SU-DHL-6 (cell line): ENCODE data around the gene UBE2O.

Source experiments
- H2AFZ ChIP-seq: fragments of 200-600 bp; sonication (generic); 2 replicates; pipeline ENCODE4 v1.6.1; 2014; ENCODE audit warnings: low read depth, mild to moderate bottlenecking, moderate library complexity, mixed read lengths, antibody characterized with exemption, low read length; ENCODE audit not compliant: severe bottlenecking
- H3F3A ChIP-seq: fragments of 200-600 bp; shearing (Covaris generic); 2 replicates; pipeline ENCODE4 v1.6.0; 2016; ENCODE audit warnings: antibody characterized with exemption, mild to moderate bottlenecking; ENCODE audit not compliant: insufficient read depth
- H3K27ac ChIP-seq: fragments of 200-600 bp; sonication (generic); 2 replicates; pipeline ENCODE4 v1.5.1; 2016; ENCODE audit warnings: low read depth, mild to moderate bottlenecking, low read length, moderate library complexity, mixed read lengths
- H3K27me3 ChIP-seq: fragments of 200-600 bp; sonication (generic), shearing (Covaris generic); 2 replicates; pipeline ENCODE4 v1.6.0; 2014; ENCODE audit warnings: mild to moderate bottlenecking, low read length
- H3K36me3 ChIP-seq: fragments of 200-600 bp; sonication (generic); 2 replicates; pipeline ENCODE4 v1.6.1; 2014; ENCODE audit warnings: mild to moderate bottlenecking, low read length, mixed read lengths
- H3K4me2 ChIP-seq: fragments of 300-600, 200-600 bp; shearing (Covaris generic), sonication (generic); 2 replicates; pipeline ENCODE4 v1.6.0; 2014; ENCODE audit warnings: low read length, low read depth, mild to moderate bottlenecking; ENCODE audit not compliant: poor library complexity, severe bottlenecking
- H3K4me3 ChIP-seq: fragments of 200-600 bp; sonication (generic); 2 replicates; pipeline ENCODE4 v1.5.1; 2014; ENCODE audit warnings: antibody characterized with exemption, low read length, mild to moderate bottlenecking, mixed read lengths; ENCODE audit not compliant: insufficient read depth, poor library complexity, severe bottlenecking
- H3K79me2 ChIP-seq: fragments of 200-600 bp; sonication (generic); 2 replicates; pipeline ENCODE4 v1.6.1; 2014; ENCODE audit warnings: mild to moderate bottlenecking, low read length, moderate library complexity; ENCODE audit not compliant: insufficient read depth
- H3K9ac ChIP-seq: fragments of 200-600 bp; sonication (generic); 2 replicates; pipeline ENCODE4 v1.7.0; 2014; ENCODE audit warnings: mild to moderate bottlenecking, low read length
- H3K9me2 ChIP-seq: fragments of 200-600 bp; sonication (generic); replicated peaks from 2 replicates; pipeline ENCODE4 v1.6.1; 2014; ENCODE audit warnings: low read length; ENCODE audit not compliant: insufficient read depth
- H3K9me3 ChIP-seq: fragments of 200-600 bp; sonication (generic); 2 replicates; pipeline ENCODE4 v1.6.1; 2014; ENCODE audit warnings: low read length, mixed read lengths; ENCODE audit not compliant: insufficient read depth
- H4K20me1 ChIP-seq: fragments of 200-600 bp; sonication (generic); 2 replicates; pipeline ENCODE4 v1.6.1; 2014; ENCODE audit warnings: low read depth, mild to moderate bottlenecking, antibody characterized with exemption, low read length, moderate library complexity, mixed read lengths
- EZH2phosphoT487 ChIP-seq: fragments of 200-600 bp; sonication (generic), shearing (Covaris generic); conservative IDR thresholded peaks from 2 replicates; pipeline ENCODE4 v1.6.1; 2018; ENCODE audit warnings: mild to moderate bottlenecking, antibody characterized with exemption, low read length, moderate library complexity, mixed read lengths
- TF ChIP-seq, protein P1 (sequence below): fragments of 200-600 bp; sonication (generic); IDR thresholded peaks from one replicate; pipeline ENCODE4 v1.5.1; 2017; ENCODE audit warnings: antibody characterized with exemption, mild to moderate bottlenecking, low read length, moderate library complexity; ENCODE audit not compliant: insufficient read depth, poor library complexity, severe bottlenecking

UBE2O gene

DNA sequence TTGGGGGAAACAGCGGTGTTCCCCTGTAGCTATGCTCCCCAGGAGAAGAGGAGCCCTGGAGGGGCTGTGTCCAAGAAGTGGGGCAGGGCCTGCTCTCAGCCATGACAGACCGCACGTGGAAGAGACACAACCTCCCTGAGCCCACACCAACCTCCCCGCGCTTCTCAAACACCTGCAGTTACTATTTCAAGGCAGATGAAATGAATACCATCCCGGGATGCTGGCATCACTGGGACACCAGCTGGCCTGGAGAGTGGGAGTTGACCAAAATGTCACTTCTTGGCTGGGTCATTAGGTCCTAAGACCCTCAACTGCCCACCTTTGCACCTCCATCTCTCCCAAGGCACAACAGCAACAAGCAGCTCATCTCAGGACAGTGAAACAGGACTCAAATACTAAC, 36.5 kb downstream of the UBE2O start:
- no peaks in the 10 kb centered on the region for H3K36me3 ChIP-seq
- no peaks in the 10 kb centered on the region for H3K27me3 ChIP-seq
- no peak overlapping the region for H2AFZ ChIP-seq
- no peak overlapping the region for H3K9ac ChIP-seq
- H3K9me2 ChIP-seq, result no peaks in the 10 kb centered on the region
- no peak for TF ChIP-seq EZH2phosphoT487
- TF ChIP-seq, protein P1, sequence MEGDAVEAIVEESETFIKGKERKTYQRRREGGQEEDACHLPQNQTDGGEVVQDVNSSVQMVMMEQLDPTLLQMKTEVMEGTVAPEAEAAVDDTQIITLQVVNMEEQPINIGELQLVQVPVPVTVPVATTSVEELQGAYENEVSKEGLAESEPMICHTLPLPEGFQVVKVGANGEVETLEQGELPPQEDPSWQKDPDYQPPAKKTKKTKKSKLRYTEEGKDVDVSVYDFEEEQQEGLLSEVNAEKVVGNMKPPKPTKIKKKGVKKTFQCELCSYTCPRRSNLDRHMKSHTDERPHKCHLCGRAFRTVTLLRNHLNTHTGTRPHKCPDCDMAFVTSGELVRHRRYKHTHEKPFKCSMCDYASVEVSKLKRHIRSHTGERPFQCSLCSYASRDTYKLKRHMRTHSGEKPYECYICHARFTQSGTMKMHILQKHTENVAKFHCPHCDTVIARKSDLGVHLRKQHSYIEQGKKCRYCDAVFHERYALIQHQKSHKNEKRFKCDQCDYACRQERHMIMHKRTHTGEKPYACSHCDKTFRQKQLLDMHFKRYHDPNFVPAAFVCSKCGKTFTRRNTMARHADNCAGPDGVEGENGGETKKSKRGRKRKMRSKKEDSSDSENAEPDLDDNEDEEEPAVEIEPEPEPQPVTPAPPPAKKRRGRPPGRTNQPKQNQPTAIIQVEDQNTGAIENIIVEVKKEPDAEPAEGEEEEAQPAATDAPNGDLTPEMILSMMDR, result no peak
- H3K27ac ChIP-seq, result no peak overlapping the region
- H3K4me3 ChIP-seq, result no peak overlapping the region
- no peaks in the 10 kb centered on the region for H3K79me2 ChIP-seq
- H3K9me3 ChIP-seq, result no peaks in the 10 kb centered on the region
- no peaks in the 10 kb centered on the region for H4K20me1 ChIP-seq
- H3F3A ChIP-seq, result no peaks in the 10 kb centered on the region
- no peak overlapping the region for H3K4me2 ChIP-seq

- H4K20me1 ChIP-seq, result no peaks in the 10 kb centered on the region
- no peaks in the 10 kb centered on the region for H3K9me3 ChIP-seq
- H3K36me3 ChIP-seq, result no peaks in the 10 kb centered on the region
- H3K4me2 ChIP-seq, result no peak overlapping the region
- TF ChIP-seq, protein P1, result no peak
- no peak for TF ChIP-seq EZH2phosphoT487
- no peaks in the 10 kb centered on the region for H3K27me3 ChIP-seq
- no peaks in the 10 kb centered on the region for H3K9me2 ChIP-seq
- no peak overlapping the region for H3K4me3 ChIP-seq
- no peak overlapping the region for H3K9ac ChIP-seq
- no peaks in the 10 kb centered on the region for H3K79me2 ChIP-seq
- H3F3A ChIP-seq, result no peaks in the 10 kb centered on the region
- H3K27ac ChIP-seq, result no peak overlapping the region
- no peak overlapping the region for H2AFZ ChIP-seq
These were observed 37.2 kb downstream of the UBE2O start for GRCh38 chr17:76415786-76416185.

GRCh38 chr17:76414334-76415295, 38.3 kb downstream of the UBE2O start:
- no peaks in the 10 kb centered on the region for H3K9me3 ChIP-seq
- no peak overlapping the region for H3K4me2 ChIP-seq
- no peaks in the 10 kb centered on the region for H3K79me2 ChIP-seq
- no peaks in the 10 kb centered on the region for H3K27me3 ChIP-seq
- H2AFZ ChIP-seq, result no peak overlapping the region
- H3K4me3 ChIP-seq, result no peak overlapping the region
- no peak for TF ChIP-seq EZH2phosphoT487
- TF ChIP-seq, protein P1, result no peak
- no peaks in the 10 kb centered on the region for H3F3A ChIP-seq
- H3K36me3 ChIP-seq, result no peaks in the 10 kb centered on the region
- no peak overlapping the region for H3K27ac ChIP-seq
- H4K20me1 ChIP-seq, result no peaks in the 10 kb centered on the region
- H3K9me2 ChIP-seq, result no peaks in the 10 kb centered on the region
- H3K9ac ChIP-seq, result no peak overlapping the region
